Measurements from ENCODE around the gene RSBN1L. TPM values are rescaled to one million over a fixed set of nuclear protein-coding genes. Genes with fewer than 3 reads are reported as not detected.

RSBN1L gene
- polyA plus RNA-seq, 1 of the 3 experiments (the other 2 are of a cell fraction), result 6.5 TPM

GRCh38 chr7:77743518-77743917, 47.3 kb downstream of the RSBN1L start:
- Histone ChIP-seq H2AFZ (ENCODE audit: low read depth) (no peak overlapping the region), H3K9me3 (no peaks in the 10 kb centered on the region), H3K4me3 (ENCODE audit: low read depth in 2 of 2, low read length in 1 of 2) (no peak overlapping the region), H3K4me2 (no peak overlapping the region), H3F3A (replicated peaks; ENCODE audit: insufficient read depth) (peaks cover 3% of the 10 kb centered on the region), H3K4me1 (ENCODE audit: control insufficient read depth in 1 of 2, insufficient read depth in 2 of 2, low read depth in 1 of 2, low read length in 1 of 2) (0 out of 4 replicates have a peak, but pooled peaks cover 0 to 8% of the 10 kb centered on the region in 2 experiments), H3K36me3 (replicated peaks in 1 of 2; ENCODE audit: control insufficient read depth in 1 of 2, insufficient read depth in 2 of 2, low read length in 1 of 2) (peaks cover 0 to 14% of the 10 kb centered on the region in 2 experiments), H3K27me3 (ENCODE audit: insufficient read depth) (no peaks in the 10 kb centered on the region), H4K20me1 (ENCODE audit: insufficient read depth) (no peaks in the 10 kb centered on the region), H3K27ac (ENCODE audit: low read depth in 2 of 2, low read length in 1 of 2) (no peak overlapping the region), H3K9me2 (no peaks in the 10 kb centered on the region), H3K79me2 (ENCODE audit: insufficient read depth) (peaks cover 36% of the 10 kb centered on the region), H3K9ac (no peak overlapping the region)
- ChIA-PET POLR2A (no interaction called here), CTCF (interaction anchor here (1.0 to 1.2 kb wide), 2 partner anchors 10 to 48 kb away, joined by 3 read pairs; no protein-coding TSS in a partner anchor)
- 98% methylated on average over 1 of the region's 1 CpG for WGBS (ENCODE audit: low lambda C conversion rate)
- TF ChIP-seq TEAD4 (IDR thresholded peaks at IDR 0.05; ENCODE audit: borderline replicate concordance, insufficient read depth), result no peak
- no peak for TF ChIP-seq NRF1 (IDR thresholded peaks at IDR 0.05; ENCODE audit: low read depth, low read length)
- TF ChIP-seq EP300 (IDR thresholded peaks at IDR 0.05; ENCODE audit: borderline replicate concordance in 1 of 2, low read depth in 1 of 2, low read length in 1 of 2), result no peak
- TF ChIP-seq RAD21 (IDR thresholded peaks at IDR 0.05; ENCODE audit: low read length), result no peak
- no peak for TF ChIP-seq IRF3 (IDR thresholded peaks at IDR 0.05; ENCODE audit: low read depth, low read length)
- no peak for TF ChIP-seq ZBTB33 (IDR thresholded peaks at IDR 0.05; ENCODE audit: borderline replicate concordance, low read depth)
- no peak for DNase-seq

- Histone ChIP-seq H3K36me3 (replicated peaks in 1 of 2; ENCODE audit: control insufficient read depth in 1 of 2, insufficient read depth in 2 of 2, low read length in 1 of 2) (peaks cover 13 to 28% of the 10 kb centered on the region in 2 experiments), H3K4me3 (ENCODE audit: low read depth in 2 of 2, low read length in 1 of 2) (no peak overlapping the region), H3K27ac (ENCODE audit: low read depth in 2 of 2, low read length in 1 of 2) (no peak overlapping the region), H3F3A (replicated peaks; ENCODE audit: insufficient read depth) (no peaks in the 10 kb centered on the region), H3K79me2 (ENCODE audit: insufficient read depth) (peaks cover 30% of the 10 kb centered on the region; the same call in 1 of the 2 replicates), H3K4me1 (ENCODE audit: control insufficient read depth in 1 of 2, insufficient read depth in 2 of 2, low read depth in 1 of 2, low read length in 1 of 2) (no peaks in the 10 kb centered on the region), H2AFZ (ENCODE audit: low read depth) (no peak overlapping the region), H3K27me3 (ENCODE audit: insufficient read depth) (no peaks in the 10 kb centered on the region), H3K9me3 (no peaks in the 10 kb centered on the region), H3K9ac (no peak overlapping the region), H3K4me2 (no peak overlapping the region), H4K20me1 (ENCODE audit: insufficient read depth) (no peaks in the 10 kb centered on the region), H3K9me2 (no peaks in the 10 kb centered on the region)
- TF ChIP-seq TCF12 (IDR thresholded peaks at IDR 0.05), result no peak
- TF ChIP-seq EP300 (IDR thresholded peaks at IDR 0.05; ENCODE audit: borderline replicate concordance in 1 of 2, low read depth in 1 of 2, low read length in 1 of 2), result no peak
- no peak for TF ChIP-seq YY1 (IDR thresholded peaks at IDR 0.05; ENCODE audit: low read depth)
- no peak for TF ChIP-seq MXI1 (IDR thresholded peaks at IDR 0.05; ENCODE audit: low read depth, low read length)
- no peak for TF ChIP-seq GATA2 (CRISPR knock-in tag; IDR thresholded peaks at IDR 0.05)
- TF ChIP-seq IRF3 (IDR thresholded peaks at IDR 0.05; ENCODE audit: low read depth, low read length), result no peak
- TF ChIP-seq RCOR1 (IDR thresholded peaks at IDR 0.05; ENCODE audit: low read length), result no peak
- no peak for TF ChIP-seq ZBTB33 (IDR thresholded peaks at IDR 0.05; ENCODE audit: borderline replicate concordance, low read depth)
- no peak for TF ChIP-seq RFX5 (IDR thresholded peaks at IDR 0.05; ENCODE audit: low read length)
- no peak for TF ChIP-seq USF1 (IDR thresholded peaks at IDR 0.05; ENCODE audit: borderline replicate concordance, low read depth)
- ChIA-PET CTCF (interaction anchor here (1.0 kb wide), 2 partner anchors 13 to 88 kb away, joined by 3 read pairs; no protein-coding TSS in a partner anchor), POLR2A (no interaction called here)
- no peak for DNase-seq
- 95% methylated on average over 4 of the region's 4 CpGs for WGBS (ENCODE audit: low lambda C conversion rate)
Measured at GRCh38 chr7:77745746-77746145, 49.5 kb downstream of the RSBN1L start.
